Activated naive CD4-positive, alpha-beta T cell treated with anti-CD3 and anti-CD28 coated beads, Interleukin-2, amount 50 U/mL, for 24 hours (primary cell): ENCODE measurements around the gene F2RL1.
"Not testable (repeated sequence)": the region's sequence is repeated elsewhere in the genome, so short reads cannot be mapped to it uniquely, and the experiment has no call there.

Source experiments
- H3K27ac Mint-ChIP-seq: one replicate; pipeline ENCODE4 v1.8.0; 2021; ENCODE audit warnings: mild to moderate bottlenecking, mixed read lengths
- H3K27me3 Mint-ChIP-seq: one replicate; pipeline ENCODE4 v1.8.0; 2021; ENCODE audit warnings: mixed read lengths
- H3K36me3 Mint-ChIP-seq: one replicate; pipeline ENCODE4 v1.8.0; 2021; ENCODE audit warnings: mixed read lengths
- H3K4me1 Mint-ChIP-seq: one replicate; pipeline ENCODE4 v1.8.0; 2021; ENCODE audit warnings: mixed read lengths
- H3K4me3 Mint-ChIP-seq: one replicate; pipeline ENCODE4 v1.8.0; 2021; ENCODE audit warnings: mild to moderate bottlenecking, mixed read lengths
- H3K9me3 Mint-ChIP-seq: one replicate; pipeline ENCODE4 v1.8.0; 2021; ENCODE audit warnings: mixed read lengths

F2RL1 gene

DNA sequence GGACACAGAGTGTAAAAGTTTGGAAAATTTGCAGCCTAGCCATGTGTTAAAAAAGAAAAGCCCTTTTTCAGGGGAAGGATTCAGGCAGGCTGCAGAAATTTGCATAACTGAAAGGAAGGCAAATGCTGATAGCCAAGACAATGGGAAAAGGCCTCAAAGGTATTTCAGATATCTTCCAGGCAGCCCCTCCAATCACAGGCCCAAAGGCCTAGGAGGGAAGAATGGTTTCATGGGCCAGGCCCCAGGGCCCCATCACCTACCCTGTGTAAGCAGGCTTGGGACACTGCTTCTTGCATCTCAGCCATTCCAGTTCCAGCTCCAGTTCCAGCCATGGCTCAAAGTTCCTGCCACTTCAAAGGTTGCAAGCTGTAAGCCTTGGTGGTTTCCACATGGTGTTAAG lies 35.8 kb downstream of the F2RL1 start:
- H3K27ac Mint-ChIP-seq = no peak overlapping the region
- H3K4me1 Mint-ChIP-seq = peaks cover 49% of the 10 kb centered on the region
- H3K4me3 Mint-ChIP-seq = no peak overlapping the region

DNA sequence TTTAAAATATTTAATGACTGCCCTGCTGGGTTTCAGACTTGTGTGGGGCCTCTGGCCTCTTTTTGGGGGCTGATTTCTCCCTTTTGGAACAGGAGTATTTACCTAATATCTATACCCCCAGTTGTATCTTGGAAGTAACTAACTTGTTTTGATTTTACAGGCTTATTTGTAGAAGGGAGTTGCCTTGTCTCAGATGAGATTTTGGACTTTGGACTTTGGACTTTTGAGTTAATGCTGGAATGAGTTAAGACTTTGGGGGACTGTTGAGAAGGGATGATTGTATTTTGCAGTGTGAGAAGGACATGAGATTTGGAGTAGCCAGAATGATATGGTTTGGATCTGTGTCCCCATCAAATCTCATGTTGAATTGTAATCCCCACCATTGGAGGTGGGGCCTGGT lies 36.7 kb downstream of the F2RL1 start:
- not testable (repeated sequence) for H3K9me3 Mint-ChIP-seq, H3K27me3 Mint-ChIP-seq, H3K4me3 Mint-ChIP-seq, H3K36me3 Mint-ChIP-seq
- peak overlapping the region; percentile 66 for H3K27ac Mint-ChIP-seq
- H3K4me1 Mint-ChIP-seq = peaks cover 40% of the 10 kb centered on the region

More for the DNA sequence above, 35.8 kb downstream of the F2RL1 start:
- Mint-ChIP-seq H3K36me3 (peaks cover 2% of the 10 kb centered on the region), H3K27me3 (no peaks in the 10 kb centered on the region), H3K9me3 (no peaks in the 10 kb centered on the region)

DNA sequence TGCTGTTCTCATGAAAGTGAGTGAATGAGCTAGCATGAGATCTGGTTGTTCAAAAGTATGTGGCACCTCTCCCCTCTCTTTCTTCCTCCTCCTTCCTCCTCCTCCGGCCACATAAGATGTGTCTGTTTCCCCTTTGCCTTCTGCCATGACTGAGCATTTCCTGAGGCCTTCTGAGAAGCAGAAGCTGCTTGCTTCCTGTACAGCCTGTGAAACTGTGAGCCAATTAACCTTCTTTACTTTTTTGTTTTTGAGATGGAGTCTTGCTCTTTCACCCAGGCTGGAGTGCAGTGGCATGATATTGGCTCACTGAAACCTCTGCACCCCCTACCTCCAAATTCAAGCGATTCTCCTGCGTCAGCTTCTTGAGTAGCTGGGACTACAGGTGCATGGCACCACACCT lies 37.1 kb downstream of the F2RL1 start:
- Mint-ChIP-seq H3K27ac (peak overlapping the region; percentile 66), H3K36me3 (peaks cover 2% of the 10 kb centered on the region), H3K9me3 (no peaks in the 10 kb centered on the region), H3K4me3 (peak overlapping the region; percentile 34), H3K27me3 (no peaks in the 10 kb centered on the region), H3K4me1 (peaks cover 35% of the 10 kb centered on the region)

DNA sequence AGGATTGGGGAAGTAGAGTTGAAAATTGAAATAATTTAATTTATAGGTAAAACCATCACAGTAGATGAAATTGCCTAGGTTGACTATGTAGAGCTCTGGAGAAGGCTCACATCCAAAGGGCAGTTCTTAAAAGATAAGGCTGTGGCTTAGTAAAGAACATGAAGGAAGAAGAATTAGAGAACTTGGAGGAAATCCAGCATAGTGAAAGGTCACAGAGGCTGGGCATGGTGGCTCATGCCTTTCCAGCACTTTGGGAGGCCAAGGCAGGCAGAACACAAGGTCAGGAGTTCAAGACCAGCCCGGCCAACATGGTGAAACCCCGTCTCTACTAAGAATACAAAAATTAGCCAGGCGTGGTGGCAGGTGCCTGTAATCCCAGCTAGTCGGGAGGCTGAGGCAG lies 38.0 kb downstream of the F2RL1 start:
- H3K4me3 Mint-ChIP-seq, H3K36me3 Mint-ChIP-seq, H3K9me3 Mint-ChIP-seq, H3K27me3 Mint-ChIP-seq: not testable (repeated sequence)
- Mint-ChIP-seq H3K4me1 (peaks cover 28% of the 10 kb centered on the region), H3K27ac (peak overlapping the region; percentile 66)

DNA sequence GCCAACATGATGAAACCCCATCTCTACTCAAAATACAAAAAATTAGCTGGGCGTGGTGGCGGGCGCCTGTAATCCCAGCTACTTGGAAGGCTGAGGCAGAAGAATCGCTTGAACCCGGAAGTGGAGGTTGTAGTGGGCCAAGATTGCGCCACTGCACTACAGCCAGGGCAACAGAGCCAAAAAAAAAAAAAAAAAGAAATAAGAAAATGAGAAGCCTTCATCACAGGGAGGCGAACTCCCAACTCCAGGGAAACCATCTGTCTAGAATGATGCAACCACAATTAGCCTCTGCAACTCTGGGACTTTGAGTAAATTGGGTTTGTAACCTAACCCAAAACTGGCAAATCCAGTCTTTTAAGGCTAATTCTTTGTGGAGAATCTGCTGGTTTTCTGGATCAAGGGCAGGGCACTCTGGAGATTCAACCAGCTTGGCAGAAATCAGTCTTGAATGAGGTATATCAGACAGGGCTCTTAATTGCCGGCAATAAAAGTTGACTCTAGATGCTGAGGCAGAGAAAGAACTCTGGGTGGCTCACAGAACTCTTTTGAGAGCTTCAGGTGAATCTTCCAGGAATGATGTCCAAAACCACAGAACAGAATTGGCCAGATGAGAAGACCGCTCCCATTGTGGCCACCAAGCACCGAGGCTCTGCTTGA lies 40.9 kb downstream of the F2RL1 start:
- Mint-ChIP-seq H3K4me3 (no peak overlapping the region), H3K4me1 (peaks cover 21% of the 10 kb centered on the region), H3K27me3 (no peaks in the 10 kb centered on the region), H3K9me3 (no peaks in the 10 kb centered on the region), H3K27ac (no peak overlapping the region), H3K36me3 (no peaks in the 10 kb centered on the region)

DNA sequence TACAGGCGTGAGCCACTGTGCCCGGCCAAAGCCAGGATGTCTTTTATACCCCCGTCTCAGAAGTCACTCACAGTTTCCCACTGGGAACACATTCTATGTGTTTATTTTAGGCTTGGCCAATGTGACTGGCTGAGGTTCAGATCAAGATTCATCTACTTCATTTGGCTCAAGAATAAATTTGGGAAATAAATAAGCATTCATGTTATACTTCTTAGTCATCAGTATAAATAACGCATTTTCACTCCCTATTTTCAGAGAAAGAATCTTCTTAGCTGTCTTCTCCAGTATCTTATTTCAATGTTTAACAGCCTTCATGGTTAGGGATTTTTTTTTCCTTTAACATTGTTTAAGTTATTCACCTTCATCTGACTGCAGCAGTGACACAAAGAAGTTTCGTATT lies 42.8 kb downstream of the F2RL1 start:
- peaks cover 3% of the 10 kb centered on the region for H3K4me1 Mint-ChIP-seq
- no peaks in the 10 kb centered on the region for H3K27me3 Mint-ChIP-seq
- no peaks in the 10 kb centered on the region for H3K36me3 Mint-ChIP-seq
- H3K4me3 Mint-ChIP-seq = no peak overlapping the region
- H3K9me3 Mint-ChIP-seq = no peaks in the 10 kb centered on the region
- H3K27ac Mint-ChIP-seq = no peak overlapping the region

DNA sequence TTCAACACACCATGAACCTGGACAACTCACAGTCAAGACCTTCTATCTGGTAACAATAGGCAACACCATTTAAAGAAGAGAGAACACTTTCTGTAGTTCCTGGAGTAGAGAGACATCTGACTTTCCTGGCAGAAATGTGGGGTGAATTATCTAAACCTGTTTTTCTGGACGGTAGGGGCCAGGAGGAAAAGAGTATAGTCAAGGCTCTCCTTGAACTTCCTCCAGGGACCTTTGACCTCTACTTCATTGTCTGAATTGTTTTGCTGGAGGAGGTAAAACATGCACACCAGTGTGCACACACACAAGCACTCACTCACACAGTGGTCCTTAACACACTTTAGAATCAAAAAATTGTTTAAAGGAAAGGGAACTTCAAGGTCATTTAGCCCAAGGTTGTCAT lies 44.2 kb downstream of the F2RL1 start:
- H3K27me3 Mint-ChIP-seq = no peaks in the 10 kb centered on the region
- H3K4me1 Mint-ChIP-seq = no peaks in the 10 kb centered on the region
- H3K4me3 Mint-ChIP-seq = no peak overlapping the region
- H3K27ac Mint-ChIP-seq = no peak overlapping the region
- no peaks in the 10 kb centered on the region for H3K9me3 Mint-ChIP-seq
- H3K36me3 Mint-ChIP-seq = no peaks in the 10 kb centered on the region

DNA sequence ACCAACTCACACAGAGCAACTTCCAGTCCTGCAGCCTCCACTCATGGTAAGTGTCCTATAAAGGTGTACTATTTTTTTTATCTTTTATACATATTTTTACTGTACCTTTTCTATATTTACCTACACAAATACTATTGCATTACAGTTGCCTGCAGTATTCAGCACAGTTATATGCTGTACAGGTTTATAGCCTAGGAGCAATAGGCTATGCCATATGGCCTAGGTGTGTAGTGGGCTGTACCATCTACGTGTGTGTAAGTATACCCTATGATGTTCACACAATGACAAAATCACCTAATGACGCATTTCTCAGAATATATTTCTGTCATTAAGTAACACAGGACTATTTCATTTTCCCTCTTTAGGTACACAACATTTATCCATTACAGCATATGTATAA lies 47.7 kb downstream of the F2RL1 start:
- no peaks in the 10 kb centered on the region for H3K9me3 Mint-ChIP-seq
- no peak overlapping the region for H3K4me3 Mint-ChIP-seq
- H3K4me1 Mint-ChIP-seq = no peaks in the 10 kb centered on the region
- no peaks in the 10 kb centered on the region for H3K27me3 Mint-ChIP-seq
- H3K27ac Mint-ChIP-seq = no peak overlapping the region
- H3K36me3 Mint-ChIP-seq = no peaks in the 10 kb centered on the region

DNA sequence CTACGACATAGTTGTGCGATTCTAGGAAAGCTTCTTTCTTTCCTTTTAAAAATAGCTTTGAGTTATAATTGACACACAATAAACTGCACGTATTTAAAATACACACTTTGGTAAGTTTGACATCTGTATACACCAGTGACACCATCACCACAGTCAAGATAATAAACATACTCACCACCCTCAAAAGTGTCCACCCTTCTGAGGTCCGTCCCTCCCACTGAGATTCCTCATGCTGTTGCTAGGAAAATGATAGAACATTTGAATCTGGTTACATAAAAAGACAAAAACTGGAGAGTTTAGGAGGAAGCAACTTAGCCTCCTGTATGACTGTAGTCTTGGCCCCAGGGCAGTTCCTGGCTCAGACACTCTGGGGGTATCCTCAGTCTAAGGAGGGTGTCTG lies 48.2 kb downstream of the F2RL1 start:
- no peaks in the 10 kb centered on the region for H3K4me1 Mint-ChIP-seq
- no peak overlapping the region for H3K4me3 Mint-ChIP-seq
- no peaks in the 10 kb centered on the region for H3K9me3 Mint-ChIP-seq
- no peak overlapping the region for H3K27ac Mint-ChIP-seq
- no peaks in the 10 kb centered on the region for H3K27me3 Mint-ChIP-seq
- H3K36me3 Mint-ChIP-seq = no peaks in the 10 kb centered on the region

DNA sequence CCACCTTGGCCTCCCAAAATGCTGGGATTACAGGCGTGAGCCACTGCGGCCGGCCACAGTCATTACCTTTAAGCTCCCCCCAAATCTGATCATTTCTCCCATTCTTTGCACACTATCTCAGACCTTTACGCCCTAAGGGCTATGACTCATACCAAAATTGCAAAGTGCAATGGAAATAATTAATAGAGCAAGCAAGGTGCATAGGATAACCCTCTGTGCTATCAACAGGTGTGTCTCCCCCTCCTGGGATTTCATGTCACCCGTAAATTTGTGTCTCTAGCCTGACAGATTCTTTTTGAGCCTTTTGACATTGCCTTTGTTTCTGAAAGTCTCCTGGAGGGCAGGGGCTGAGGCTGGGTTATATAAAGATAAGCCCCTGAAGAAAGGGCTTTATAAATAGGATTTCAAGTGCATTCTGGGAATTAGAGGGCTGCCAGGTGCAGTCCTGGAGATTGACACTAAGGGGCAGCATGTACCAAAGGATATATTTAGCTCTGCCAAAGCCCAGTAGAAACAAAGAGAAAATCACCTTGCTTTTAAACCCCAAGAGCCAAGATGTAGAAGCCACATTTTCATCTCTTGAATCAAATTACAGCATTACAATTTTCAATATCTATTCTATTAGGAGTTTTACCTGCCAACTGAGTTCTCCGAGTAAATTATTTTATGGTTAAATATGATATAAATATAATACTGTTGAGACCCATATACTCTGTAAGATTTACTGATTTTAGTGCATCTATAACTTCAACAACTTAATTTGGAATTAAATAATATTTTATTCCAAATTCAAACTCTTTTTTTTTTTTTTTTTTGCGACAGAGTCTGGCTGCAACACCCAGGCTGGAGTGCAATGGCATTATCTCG lies 49.2 kb downstream of the F2RL1 start:
- Mint-ChIP-seq H3K4me3 (no peak overlapping the region), H3K27me3 (no peaks in the 10 kb centered on the region), H3K36me3 (no peaks in the 10 kb centered on the region), H3K27ac (no peak overlapping the region), H3K9me3 (no peaks in the 10 kb centered on the region), H3K4me1 (no peaks in the 10 kb centered on the region)

DNA sequence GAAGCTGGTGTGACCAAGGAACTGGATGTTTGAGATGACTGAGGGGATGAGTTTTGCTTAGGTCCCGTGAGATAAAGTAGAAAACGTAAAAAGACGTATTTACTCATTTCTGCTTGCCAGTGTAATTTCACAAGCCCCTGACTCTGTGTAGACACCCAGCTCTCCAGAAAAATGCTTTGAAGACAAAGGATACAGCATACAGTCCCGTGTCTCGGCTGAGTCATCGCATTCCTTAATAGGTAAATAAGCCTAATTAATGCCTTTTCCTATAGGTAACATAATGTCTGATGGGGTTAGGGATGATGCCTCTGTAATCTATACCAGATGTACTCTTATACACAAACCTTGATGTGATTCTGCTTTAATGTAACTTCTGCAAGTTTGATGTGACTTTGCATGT lies 51.2 kb downstream of the F2RL1 start:
- no peaks in the 10 kb centered on the region for H3K4me1 Mint-ChIP-seq
- H3K9me3 Mint-ChIP-seq = no peaks in the 10 kb centered on the region
- no peak overlapping the region for H3K27ac Mint-ChIP-seq
- no peaks in the 10 kb centered on the region for H3K36me3 Mint-ChIP-seq
- no peaks in the 10 kb centered on the region for H3K27me3 Mint-ChIP-seq
- no peak overlapping the region for H3K4me3 Mint-ChIP-seq

DNA sequence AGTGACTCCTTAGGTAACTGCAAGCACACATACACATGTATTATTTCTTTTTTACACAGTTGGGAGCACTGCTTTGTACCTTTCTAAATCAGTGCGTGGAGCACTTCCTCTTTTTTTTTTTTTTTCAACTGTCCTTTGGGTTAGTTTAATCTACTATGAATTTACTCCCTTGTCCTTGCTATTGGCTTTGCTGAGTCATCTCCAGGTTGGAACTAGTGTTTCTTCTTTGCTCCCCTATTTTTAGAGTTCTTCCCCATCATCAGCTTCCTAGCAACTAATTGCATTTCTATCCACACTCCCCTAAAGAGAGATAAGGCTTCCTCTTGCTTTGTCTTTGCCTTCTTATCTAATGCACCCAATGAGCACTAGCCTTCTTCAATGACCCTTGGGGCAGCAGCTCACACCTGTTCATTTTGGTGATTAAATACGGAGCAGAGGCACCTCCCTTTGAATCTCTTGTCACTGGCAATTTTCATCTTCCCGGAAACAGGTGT lies 55.3 kb downstream of the F2RL1 start:
- H3K9me3 Mint-ChIP-seq = no peaks in the 10 kb centered on the region
- no peaks in the 10 kb centered on the region for H3K4me1 Mint-ChIP-seq
- no peak overlapping the region for H3K27ac Mint-ChIP-seq

More for the DNA sequence above, 55.3 kb downstream of the F2RL1 start:
- Mint-ChIP-seq H3K4me3 (no peak overlapping the region), H3K36me3 (no peaks in the 10 kb centered on the region), H3K27me3 (no peaks in the 10 kb centered on the region)
